ENCODE measurements around the gene TPD52L1.

Gene TPD52L1

DNA sequence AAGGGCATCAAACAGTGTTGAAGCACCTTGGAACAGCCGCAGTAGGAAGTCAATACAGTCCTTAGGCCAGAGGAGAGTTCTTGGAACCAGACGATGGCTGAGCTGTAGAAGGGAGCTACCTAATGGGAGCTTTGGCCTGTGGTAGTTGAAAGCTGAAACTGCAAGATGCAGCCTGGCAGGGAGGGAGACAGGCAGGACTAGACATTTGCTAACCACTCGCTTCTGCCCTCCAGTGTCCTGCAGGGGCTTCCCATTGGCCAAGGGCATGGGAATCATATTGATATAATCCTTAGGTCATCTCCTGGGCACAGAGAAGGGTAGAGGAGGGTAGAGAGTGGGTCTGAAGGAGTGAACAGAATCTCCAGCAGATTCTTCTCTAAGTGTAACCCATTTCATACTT lies 60.4 kb downstream of the TPD52L1 start:
- no peak for DNase-seq

DNA sequence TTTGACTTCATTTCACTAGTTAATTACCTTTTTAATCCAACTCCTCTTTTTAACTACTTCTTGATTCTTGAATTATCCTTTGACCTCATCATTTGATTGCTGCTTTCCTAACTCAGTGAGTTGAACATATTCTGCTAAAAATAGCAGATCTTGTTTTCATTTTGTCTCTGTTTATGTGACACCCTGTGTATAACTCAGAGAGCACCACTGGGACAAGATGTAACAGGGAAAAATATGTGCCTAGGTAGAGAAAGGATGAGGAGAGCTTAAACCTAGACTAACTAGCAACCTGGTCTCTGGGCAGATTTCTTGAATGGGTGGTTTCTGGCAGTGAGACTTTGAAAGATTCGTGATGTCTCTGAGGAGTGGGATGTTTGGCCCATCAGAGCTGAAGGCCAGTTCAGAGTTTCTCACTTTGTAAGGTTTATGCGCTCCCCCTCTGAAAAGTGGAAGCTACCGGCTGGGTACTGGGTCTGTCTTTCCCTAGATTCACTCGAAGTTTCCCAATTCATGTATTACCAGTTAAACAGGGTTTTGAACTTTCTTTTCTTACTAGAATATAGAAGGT lies 61.8 kb downstream of the TPD52L1 start:
- no peak for DNase-seq

DNA sequence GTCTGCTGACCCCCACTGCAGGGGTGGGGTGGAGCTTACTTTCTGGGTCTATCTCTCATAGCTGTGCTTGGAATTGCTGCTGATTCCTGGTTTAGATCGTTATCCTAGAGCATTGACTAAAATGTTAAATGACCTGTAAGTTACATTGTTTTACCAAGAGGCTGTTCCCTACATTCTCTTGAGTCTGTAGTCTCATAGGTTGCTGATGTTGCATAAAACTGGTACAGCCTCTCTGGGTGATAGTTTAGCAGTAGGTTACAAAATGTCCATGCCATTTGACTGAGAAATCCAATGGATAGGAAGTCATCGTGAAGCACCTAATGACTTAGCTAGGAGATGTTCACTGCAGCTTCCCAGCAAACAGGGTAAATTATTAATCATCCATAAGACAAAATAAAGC lies 62.4 kb downstream of the TPD52L1 start:
- no peak for DNase-seq

DNA sequence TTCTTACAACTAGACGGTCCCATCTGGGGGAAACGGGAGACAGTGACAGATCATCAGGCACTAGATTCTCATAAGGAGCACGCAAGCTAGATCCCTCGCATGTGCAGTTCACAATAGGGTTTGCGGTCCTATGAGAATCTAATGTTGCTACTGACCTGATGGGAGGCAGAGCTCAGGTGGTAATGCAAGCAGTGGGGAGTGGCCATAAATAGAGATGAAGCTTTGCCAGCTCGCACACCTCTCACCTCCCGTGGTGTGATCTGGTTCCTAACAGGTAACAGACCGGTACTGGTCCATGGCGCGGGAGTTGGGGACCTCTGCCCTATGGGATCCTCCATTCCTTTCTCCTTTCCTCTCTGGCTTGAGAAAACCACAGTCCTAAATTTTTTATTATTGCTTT lies 63.8 kb downstream of the TPD52L1 start:
- no peak for DNase-seq

DNA sequence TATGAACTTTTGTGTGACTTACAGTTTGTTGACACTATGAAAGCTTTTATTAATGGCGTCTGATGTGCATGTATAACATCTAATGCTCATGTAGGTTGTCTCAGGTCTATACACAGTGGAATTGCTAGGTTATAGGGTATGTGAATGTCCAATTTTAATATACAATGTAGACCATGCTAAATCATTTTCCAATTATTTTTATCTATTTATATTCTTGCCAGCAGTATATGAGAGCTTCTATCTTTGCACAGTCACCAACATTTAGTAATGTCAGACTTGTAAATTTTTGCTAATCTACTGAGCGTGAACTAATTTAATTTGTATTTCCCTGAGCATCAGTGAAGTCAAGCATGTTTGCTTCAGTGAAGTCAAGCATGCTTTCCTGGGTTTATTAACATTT lies 64.4 kb downstream of the TPD52L1 start:
- DNase-seq = no peak

DNA sequence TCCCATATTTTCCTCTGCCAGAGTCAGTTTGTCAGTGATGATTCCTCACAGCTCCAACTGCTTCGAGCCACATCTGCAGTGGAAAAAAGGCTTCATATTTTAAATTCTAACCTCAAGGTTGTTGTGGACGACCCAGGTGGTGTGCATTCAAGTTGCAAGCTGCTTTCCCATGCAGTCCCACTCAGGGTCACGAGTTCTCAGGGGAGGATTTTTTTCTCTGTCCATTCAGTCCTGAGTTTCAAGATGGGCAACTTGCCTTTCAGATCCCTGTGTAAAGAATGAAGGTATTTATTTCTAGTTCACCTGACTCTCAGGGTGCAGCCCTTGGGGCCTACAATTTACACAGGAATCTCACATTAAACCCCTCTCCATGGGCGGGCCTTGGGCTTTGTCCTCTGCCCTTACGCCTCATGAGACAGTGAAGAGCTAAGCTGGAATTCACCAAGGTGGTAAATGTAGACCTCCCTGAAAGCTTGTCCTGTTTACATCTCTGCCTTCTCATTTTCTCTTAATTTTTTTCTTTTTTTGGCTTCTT lies 65.9 kb downstream of the TPD52L1 start:
- DNase-seq = no peak

DNA sequence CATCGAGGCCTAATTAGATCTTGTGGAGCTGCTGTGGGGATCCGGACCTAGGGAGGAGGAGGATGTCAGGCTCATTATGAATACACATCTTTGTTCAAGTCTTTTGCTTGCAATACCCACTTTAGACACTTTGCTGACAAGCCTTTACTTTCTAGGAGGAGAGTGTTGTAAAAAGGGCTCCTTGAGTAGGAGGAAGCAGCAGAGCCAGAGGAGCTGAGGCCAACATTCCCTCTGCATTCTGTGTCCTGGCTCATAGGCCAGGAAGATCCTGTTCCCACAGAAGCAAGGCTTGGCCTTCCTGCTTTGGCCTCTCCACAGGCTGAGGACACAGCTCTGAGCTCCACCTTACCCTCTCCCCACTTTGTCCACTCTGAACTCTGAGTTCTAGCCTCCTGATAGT lies 67.1 kb downstream of the TPD52L1 start:
- peak; percentile 20 for DNase-seq

DNA sequence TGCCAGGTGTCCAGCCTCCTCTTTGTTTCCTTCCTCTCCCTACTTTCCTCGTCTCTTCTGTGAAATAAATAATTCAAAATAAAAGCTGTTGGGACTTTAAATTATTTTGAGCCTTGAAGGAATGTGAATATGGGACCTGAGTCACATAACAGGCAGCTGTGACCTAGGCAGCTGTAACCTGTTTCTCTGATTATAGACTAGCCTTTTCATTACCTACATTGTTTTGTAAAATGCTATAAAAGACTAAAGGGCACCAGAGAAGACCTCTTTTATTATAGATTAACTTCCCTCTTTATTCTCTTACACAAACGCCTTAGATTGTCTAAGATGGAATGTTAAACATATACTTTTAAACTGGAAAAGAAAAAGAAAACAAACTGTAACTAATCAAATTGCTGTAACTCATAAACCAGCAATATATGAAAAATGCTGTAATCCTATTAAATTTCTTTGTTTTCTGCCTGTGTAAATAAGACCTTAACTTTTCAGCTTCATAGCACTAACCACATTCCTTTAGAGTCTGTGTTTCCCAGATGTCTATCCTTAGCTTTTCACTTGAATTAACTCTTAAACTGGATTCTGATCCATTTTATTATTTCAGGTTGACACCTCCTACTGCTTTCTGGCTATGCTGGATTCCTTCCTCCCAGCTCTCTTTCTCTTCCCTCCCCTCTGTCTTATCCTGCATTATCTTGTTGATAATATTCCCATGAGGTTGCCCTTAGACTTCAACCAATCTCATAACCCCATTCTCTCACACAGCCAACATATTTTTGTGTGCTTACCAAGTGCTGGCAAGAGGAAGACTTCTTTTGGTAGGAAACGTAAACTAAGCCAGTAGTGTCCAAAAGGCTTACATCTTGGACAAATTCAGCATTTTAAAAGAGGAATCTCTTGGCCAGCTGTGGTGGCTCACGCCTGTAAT lies 69.2 kb downstream of the TPD52L1 start:
- DNase-seq = no peak

DNA sequence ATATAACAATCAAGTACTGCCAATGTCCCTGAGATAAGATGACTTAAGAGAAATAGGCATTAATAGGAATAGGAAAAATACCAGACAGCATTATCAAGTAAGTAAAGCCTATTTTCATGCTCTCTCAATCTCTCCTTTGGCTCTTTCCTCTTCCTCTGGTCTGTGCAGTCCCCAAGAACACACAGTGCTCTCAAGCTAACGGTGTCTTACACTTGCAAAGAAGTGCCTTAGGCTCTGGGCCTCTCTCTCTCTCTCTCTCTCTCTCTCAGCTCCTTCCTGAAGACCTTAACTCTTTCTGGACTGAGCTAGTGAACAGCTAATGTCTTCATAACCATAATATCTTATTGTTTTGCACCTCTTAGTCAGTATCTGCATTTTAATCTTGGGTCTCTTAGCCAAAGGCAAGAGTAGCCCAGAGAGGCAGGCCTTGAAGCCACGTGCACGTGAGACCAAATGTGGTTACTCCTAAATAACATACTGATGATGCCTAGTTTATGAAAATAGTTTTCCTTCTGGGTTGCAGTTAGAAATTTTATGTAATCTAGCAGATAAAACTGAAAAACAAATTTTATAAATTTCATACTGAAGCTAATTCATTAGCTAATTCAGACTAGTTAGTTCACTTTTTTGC lies 70.8 kb downstream of the TPD52L1 start:
- DNase-seq = no peak

DNA sequence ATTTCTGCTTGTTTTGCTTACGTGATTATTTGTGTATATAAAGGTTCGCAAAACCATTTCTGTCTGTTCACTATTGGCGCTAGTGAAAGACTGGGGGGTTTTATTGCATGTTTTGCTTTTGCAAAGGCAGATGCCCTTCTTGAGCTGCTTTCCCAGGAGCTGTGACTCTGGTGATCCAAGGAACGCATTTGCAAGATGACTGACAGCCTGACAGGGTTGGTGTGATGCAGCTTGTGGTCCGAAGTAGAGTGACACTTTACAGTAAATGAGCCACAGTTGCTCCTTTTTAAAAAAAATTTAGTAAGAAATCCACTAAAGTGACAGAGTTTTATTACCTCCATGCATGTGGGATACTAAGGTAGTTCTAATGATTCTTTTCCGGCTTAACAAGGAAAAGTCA lies 73.7 kb downstream of the TPD52L1 start:
- no peak for DNase-seq

DNA sequence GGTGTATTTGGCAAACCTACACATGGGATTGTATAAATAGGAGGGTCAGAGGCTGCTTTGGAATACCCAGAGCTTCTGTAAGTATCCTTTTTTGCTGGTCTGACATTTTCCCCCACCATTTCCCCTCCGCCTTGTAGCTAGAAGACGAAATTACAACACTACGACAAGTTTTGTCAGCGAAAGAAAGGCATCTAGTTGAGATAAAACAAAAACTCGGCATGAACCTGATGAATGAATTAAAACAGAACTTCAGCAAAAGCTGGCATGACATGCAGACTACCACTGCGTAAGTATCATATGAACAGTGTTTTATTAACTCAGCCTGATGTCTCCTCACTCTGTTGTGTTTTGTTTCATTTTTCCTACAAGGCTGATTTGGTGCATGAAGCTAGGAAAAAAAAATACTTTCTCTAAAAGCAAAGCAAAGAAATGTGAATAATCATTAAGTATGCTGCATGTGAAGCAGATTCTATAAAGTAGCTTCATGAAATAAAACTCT lies 75.5 kb downstream of the TPD52L1 start:
- no peak for DNase-seq

DNA sequence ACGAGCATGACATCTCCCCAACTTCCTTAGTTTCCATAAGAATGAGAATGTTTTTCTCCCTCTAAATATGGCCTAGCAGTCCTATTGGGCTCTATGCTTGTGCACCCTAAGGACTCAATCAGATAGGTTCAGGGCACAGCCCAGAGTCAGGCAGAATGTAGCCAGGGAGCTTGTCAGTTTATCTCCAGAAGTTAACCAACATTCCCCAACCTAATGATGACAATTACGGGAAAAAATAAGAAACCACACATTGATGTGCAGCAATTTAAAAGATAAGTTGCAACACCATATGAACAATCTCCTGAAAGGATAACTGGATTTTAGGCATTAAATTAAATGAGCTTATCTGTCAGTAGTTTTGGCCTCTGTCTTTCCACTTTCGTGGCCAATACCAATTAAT lies 77.1 kb downstream of the TPD52L1 start:
- DNase-seq = no peak

DNA sequence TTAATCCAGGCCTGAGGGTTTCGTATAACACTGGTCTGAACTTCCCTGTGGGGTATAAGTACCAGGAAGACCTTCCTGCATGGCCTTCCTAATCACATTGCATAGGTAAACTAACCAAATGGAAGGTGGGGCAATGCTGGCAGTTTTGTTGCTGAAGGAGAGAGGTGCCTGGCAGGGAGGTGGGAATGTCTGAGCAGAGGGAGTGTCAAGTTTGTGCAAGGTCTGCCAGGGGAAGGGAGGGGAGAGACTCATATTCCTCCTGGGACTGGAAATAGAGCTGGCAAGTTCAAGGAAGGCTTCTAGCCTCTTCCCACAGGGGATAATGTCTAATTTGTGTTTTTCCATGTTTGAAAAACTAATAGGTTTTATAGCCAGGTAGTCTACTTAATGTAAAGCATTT lies 77.6 kb downstream of the TPD52L1 start:
- DNase-seq = no peak

DNA sequence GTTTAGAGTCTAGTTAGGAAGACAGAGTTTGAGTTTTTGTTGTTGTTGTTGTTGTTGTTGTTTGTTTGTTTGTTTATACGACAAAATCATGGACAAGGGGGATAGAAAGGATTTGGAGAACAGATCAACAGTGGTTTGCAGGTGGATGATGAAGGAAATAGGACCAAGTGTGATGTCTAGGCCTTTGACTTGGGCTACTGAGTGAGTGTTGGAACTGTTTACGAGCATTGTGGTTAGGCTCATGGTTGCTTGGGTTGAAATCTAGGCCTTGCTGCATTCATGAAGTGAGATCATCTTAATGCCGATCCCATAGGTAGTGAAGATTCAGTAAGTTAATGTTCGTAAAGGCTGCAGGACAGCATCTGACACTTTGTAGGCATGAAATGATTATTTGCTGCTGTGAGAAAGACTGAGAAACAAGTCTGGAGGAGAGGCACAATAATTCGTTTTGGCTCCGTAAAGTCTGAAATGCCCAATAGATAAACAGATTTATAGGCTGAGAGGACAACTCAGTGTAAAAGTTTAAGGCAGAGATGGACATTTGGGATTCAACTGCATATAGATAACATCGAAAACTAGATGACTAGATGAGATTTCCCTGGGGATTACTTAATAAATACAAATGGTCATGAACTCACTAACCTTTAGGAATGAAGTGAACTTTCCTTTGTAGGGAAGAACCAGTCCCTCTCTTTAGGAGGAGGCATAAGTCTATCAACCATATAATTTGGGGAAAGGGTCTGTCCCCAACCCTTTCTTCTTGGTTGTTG lies 78.2 kb downstream of the TPD52L1 start:
- DNase-seq = no peak

DNA sequence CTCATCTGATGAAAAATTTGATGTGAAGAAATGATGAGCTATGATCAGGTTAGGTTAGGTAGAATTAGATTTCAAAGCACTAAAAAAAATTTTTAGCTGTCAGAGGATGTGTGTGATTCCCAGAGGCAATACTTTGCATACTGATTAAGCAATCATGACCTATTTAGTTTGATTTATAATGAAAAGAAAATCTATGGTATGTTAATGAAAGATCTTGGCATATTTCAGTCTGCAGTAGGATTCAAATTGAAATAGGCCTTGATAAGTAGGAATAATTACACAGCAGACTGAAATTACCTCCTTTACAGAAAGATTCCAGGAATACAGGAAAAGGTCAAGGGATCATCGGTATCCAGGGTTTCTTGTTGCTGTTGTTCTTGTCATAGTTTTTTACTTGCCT lies 78.9 kb downstream of the TPD52L1 start:
- no peak for DNase-seq

DNA sequence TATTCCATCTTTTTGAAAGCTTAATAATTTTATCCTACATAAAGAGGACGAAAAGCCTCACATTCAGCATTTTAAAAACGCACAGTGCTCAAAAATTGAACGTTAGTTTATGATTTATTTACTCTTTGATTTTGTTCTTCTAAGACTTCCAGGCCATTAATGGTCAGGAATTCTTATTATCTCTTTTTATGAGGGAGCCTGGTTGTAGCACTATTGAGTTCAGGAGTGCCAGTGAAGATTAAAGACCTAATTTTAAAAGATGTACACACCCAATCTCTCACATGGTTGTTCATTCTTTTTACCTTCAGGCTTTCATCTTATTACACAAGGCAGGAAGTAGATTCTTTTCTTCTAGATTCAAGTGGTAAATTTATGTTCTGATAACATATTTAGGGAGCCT lies 79.6 kb downstream of the TPD52L1 start:
- DNase-seq = no peak

DNA sequence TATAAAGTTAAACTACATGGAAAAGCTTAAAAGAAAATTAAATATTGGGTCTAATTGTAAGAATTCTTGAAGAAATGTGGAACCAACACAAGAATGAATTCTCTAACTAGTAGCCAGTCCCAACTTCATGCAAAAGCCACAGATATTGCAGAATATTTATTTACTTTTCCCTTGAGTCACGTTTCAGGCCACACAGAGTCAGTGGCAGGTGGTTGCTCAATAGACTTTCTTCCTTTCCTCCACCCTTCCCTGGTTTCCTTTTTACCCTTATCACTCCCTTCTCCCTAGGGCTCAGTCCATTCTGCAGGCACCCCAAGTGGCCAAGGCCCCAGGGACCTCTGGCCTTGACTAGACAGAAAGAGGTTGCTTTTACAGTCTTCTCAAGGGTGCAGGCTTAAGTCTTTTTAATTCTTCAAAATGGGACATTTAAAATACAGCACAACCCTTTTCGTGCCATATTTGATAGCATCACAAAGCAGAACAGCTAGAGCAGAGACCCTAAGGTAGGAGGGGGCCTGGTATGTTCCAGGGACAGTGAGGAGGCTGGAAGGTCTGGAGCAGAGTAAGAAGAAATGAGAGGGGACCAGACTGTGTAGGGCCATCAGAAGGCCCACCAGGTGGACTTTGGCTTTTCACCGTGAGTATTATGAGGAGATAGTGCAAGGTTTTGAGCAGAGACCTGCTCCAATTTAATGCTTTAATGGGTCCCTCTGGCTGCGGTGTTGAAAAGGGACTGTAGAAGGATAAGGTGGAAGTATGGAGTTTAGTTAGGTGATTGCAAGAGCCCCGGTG lies 83.2 kb downstream of the TPD52L1 start:
- DNase-seq = no peak

DNA sequence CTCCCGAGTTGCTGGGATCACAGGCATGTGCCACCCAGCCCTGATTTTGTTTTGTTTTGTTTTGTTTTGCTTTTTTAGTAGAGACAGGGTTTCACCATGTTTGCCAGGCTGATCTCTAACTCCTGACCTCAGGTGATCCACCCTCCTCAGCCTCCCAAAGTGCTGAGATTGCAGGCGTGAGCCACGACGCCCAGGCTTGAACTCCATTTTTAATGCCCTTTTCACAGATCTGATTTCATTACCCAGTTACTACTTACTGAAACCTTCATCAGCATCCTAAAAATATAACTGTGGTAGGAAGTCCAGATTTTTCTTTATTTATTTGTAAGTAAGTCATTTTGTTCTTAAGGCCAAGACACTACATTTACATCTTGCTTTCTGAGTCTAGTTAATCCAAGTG lies 84.2 kb downstream of the TPD52L1 start:
- no peak for DNase-seq

DNA sequence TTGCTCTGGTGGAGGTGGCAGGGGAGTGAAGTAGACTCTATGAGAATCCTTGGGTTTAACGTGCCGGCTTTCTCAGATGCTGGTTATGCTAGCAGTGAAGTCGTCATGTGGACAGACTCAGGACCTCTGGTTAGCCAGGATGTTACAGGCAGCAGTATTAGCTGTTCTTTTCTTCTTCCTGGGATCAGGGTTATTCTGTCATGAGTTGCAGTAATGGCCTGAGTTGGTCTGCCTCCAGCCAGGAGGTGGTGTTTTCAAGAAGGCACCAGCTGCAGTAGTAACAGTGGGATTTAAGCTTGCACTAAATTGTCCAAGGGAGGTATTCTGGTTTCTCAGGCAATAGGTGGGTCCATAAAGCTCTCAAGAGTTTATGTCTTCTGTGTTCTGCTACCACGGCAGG lies 91.5 kb downstream of the TPD52L1 start:
- DNase-seq = no peak

DNA sequence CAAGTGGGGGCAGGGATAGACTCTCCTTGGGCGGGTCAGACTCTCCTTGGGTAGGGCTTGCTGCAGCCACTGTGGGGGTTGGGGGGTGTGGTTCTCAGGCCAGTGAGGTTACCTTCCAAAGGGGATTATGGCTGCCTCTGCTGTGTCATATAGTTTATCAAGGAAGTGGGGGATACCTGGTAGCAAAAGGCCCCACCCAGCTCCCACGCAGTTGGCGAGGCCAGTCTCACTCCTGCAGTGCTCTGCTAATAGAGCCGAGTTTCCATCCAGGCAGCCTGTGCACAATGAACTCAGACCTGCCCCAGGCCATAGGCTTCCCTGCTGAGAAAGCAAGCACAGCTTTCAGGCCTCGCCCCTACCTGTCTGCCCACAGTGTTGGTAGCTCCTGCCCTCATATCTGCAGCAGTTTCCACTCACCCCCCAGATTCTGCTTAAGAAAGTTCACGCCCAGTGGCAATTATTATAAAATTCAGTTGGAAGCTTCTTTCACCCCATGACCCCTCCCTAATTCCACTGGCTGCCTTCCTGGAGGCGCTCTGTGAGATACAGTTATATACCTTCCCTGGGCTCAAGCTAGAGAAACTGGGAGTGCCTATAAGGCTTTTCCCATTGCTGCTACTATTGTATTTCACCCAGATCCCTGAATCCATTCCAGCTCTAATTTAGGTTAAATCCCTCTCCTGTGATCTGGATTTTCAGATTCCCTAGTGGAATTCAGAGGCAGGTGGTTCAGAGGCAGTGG lies 92.1 kb downstream of the TPD52L1 start:
- DNase-seq = no peak

DNA sequence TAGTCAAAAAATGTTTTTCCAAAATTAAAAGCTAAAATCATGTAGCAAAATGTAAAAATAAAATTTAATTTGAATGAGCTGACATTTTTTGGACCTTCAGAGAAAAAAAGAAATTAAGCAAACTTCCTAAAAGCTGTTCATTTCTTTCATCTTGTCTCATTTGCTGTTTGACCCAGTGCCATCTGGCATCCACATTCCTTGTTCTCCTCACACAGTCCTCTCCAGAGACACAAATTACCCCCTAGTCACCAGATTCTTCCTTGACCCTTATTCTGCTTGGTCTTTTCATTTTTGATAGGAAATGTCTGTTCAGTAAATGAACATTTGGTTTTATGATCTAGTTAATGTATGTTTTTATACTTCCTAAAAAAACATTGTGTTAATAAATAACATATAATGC lies 93.0 kb downstream of the TPD52L1 start:
- DNase-seq = no peak
